SJSA1 (cell line): ENCODE measurements around the gene WDR43. TPM values are rescaled to one million over a fixed set of nuclear protein-coding genes. Genes with fewer than 3 reads are reported as not detected.

Source experiments
- DNase-seq, 2 experiments: peaks; one replicate each; pipeline ENCODE4 v3.0.0-alpha.2; 2015 to 2020; ENCODE audit warnings: low spot score in 2 of 2, low read depth in 1 of 2
- H3K27ac ChIP-seq: fragments of 250-450 bp; sonication (Bioruptor Pico); 2 replicates; pipeline ENCODE4 v1.5.1; 2020; ENCODE audit warnings: mild to moderate bottlenecking, moderate library complexity
- H3K27me3 ChIP-seq: fragments of 250-450 bp; sonication (Bioruptor Pico); replicated peaks from 2 replicates; pipeline ENCODE4 v1.5.1; 2020; ENCODE audit warnings: mild to moderate bottlenecking, moderate library complexity
- H3K36me3 ChIP-seq: fragments of 250-450 bp; sonication (Bioruptor Pico); 2 replicates; pipeline ENCODE4 v1.5.1; 2020; ENCODE audit warnings: mild to moderate bottlenecking
- H3K4me1 ChIP-seq: fragments of 250-450 bp; sonication (Bioruptor Pico); replicated peaks from 2 replicates; pipeline ENCODE4 v1.6.1; 2021; ENCODE audit warnings: mild to moderate bottlenecking
- H3K4me3 ChIP-seq: fragments of 250-450 bp; sonication (Bioruptor Pico); 2 replicates; pipeline ENCODE4 v1.5.1; 2020; ENCODE audit warnings: mild to moderate bottlenecking
- H3K9me3 ChIP-seq: fragments of 250-450 bp; sonication (Bioruptor Pico); replicated peaks from 2 replicates; pipeline ENCODE4 v1.5.1; 2020; ENCODE audit warnings: mild to moderate bottlenecking
- total RNA-seq: library from RNA; depleted of rRNA; stranded (reverse); fragments of >200 nt; shearing (Covaris generic); gene quantifications from 2 replicates; pipeline ENCODE4 v1.2.3, GENCODE V29; 2014

WDR43 gene
- total RNA-seq, 1 experiment from 2014 or later: 79.2 TPM

GRCh38 chr2:28901202-28901601 is 6.7 kb downstream of the WDR43 start:
- H3K27me3 ChIP-seq: no peaks in the 10 kb centered on the region
- no peaks in the 10 kb centered on the region for H3K9me3 ChIP-seq
- peaks cover 18% of the 10 kb centered on the region for H3K4me1 ChIP-seq
- no peak overlapping the region for H3K27ac ChIP-seq
- no peak overlapping the region for H3K4me3 ChIP-seq
- DNase-seq: no peak
- peaks cover 45% of the 10 kb centered on the region for H3K36me3 ChIP-seq

GRCh38 chr2:28901841-28902240 is 7.4 kb downstream of the WDR43 start:
- Histone ChIP-seq H3K9me3 (no peaks in the 10 kb centered on the region), H3K27ac (no peak overlapping the region), H3K4me1 (peaks cover 17% of the 10 kb centered on the region), H3K36me3 (peaks cover 51% of the 10 kb centered on the region), H3K4me3 (no peak overlapping the region), H3K27me3 (no peaks in the 10 kb centered on the region)
- no peak for DNase-seq

DNA sequence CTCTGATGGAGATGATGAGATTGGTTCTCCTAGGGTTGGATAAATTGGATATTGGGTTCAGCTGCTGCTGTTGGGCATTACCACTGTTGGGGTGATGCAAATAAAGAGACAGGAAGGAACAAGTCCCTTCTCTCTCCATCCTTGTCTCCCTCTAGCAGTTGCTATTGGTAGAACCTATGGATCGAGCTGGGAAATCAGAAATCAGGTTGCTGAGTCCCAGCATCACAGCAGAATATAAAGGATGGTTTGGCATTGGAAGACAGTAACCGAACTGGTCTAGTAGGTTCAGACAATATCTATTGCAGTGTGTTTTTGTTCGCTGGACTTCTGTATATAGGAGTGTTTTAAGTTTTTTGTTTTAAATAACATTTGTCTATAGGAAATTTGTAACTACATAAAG is 8.1 kb downstream of the WDR43 start:
- H3K27ac ChIP-seq: no peak overlapping the region
- H3K36me3 ChIP-seq: peaks cover 53% of the 10 kb centered on the region
- no peaks in the 10 kb centered on the region for H3K9me3 ChIP-seq
- no peaks in the 10 kb centered on the region for H3K27me3 ChIP-seq
- no peak for DNase-seq
- H3K4me3 ChIP-seq: no peak overlapping the region
- H3K4me1 ChIP-seq: peaks cover 11% of the 10 kb centered on the region

DNA sequence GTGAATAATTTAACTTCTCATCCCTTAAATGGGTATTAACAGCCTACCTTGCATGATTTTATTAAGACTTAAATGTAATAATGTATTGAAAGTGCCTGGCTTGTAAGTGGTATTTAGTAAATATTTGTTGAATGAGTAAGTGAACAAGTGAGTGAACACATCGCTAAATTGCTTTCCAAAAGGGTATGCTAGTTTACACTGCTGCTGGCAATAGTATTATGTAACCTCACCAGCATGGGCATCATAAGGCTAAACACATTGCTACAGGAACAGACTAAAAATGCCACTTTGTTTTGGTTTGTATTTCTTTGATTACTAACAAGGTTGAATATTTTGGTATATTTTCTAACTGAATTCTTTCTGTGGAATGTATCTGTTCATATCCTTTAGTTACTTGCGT is 9.8 kb downstream of the WDR43 start:
- H3K4me3 ChIP-seq: no peak overlapping the region
- peaks cover 11% of the 10 kb centered on the region for H3K4me1 ChIP-seq
- H3K27me3 ChIP-seq: no peaks in the 10 kb centered on the region
- peak in 1 of 2 experiments; percentile 3 for DNase-seq
- no peak overlapping the region for H3K27ac ChIP-seq
- peaks cover 70% of the 10 kb centered on the region for H3K36me3 ChIP-seq
- H3K9me3 ChIP-seq: no peaks in the 10 kb centered on the region

DNA sequence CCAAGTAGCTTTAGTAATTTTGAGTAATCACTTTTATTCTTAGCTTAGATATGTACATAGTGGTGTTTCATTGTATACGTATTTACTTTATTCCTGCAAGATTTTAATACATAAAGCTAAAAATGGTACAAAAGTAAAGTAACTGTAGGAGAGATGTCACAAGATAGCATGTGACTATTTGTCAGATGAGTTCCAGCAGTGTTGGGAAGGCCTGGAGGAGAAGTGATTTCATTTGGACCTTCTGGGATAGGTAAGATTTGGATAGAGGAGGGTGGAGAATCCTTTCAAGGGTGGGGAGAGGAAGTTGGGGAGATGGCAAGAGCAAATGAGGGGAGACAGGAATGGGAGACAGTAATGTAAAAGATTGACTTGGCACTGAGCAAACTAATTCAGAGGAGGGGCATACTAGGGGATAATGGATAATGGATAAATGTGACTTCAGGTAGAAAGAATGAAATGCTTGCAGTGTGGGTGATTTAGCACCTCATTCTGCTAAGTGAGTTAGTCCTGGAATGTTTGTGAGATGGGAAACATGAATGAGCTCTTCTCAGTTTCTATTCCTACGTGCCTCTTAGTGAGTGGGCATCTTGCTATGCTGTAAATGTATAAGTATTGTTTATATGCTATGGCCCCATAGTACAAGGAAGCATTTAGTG is 10.5 kb downstream of the WDR43 start:
- Histone ChIP-seq H3K36me3 (peaks cover 76% of the 10 kb centered on the region), H3K4me3 (no peak overlapping the region), H3K4me1 (peaks cover 11% of the 10 kb centered on the region), H3K9me3 (no peaks in the 10 kb centered on the region), H3K27ac (no peak overlapping the region), H3K27me3 (no peaks in the 10 kb centered on the region)
- no peak for DNase-seq

DNA sequence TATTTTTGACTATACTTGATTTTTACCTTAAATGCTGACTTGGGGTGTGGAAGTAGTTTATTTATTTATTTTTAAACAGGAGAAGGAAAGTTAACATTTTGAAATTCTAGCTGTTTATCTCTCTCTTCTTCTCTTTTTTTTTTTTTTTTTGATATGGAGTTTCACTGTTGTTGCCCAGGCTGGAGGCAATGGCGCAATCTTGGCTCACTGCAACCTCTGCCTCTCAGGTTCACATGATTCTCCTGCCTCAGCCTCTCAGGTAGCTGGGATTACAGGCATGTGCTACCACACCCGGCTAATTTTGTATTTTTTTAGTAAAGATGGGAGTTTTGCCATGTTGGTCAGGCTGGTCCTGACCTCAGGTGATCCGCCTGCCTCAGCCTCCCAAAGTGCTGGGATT is 11.1 kb downstream of the WDR43 start:
- H3K36me3 ChIP-seq: peaks cover 81% of the 10 kb centered on the region
- no peaks in the 10 kb centered on the region for H3K9me3 ChIP-seq
- peaks cover 11% of the 10 kb centered on the region for H3K4me1 ChIP-seq
- no peaks in the 10 kb centered on the region for H3K27me3 ChIP-seq
- no peak overlapping the region for H3K27ac ChIP-seq
- no peak for DNase-seq
- no peak overlapping the region for H3K4me3 ChIP-seq

GRCh38 chr2:28906376-28906775 is 11.9 kb downstream of the WDR43 start:
- peak in 1 of 2 experiments; percentile 10 for DNase-seq
- H3K27me3 ChIP-seq: no peaks in the 10 kb centered on the region
- peaks cover 89% of the 10 kb centered on the region for H3K36me3 ChIP-seq
- H3K9me3 ChIP-seq: no peaks in the 10 kb centered on the region
- H3K27ac ChIP-seq: peak overlapping the region; percentile 35; the same call in 1 of the 2 replicates
- no peak overlapping the region for H3K4me3 ChIP-seq
- peaks cover 11% of the 10 kb centered on the region for H3K4me1 ChIP-seq

DNA sequence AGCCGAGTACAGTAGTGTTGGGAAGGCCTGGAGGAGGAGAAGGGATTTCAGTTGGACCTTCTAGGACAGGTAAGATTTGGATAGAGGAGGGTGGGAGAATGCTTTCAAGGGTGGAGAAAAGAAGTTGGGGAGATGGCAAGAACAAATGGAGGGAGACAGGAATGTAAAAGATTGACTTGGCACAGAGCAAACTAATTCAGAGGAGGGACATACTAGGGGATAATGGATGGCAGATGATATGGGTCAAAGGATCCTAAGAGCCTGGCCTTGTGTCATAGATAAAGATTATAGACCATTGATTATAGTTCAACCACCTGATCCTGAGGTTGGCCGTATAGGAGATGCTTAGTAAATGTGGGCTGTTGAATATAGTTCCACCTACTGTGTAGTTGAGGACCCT is 12.4 kb downstream of the WDR43 start:
- Histone ChIP-seq H3K4me3 (no peak overlapping the region), H3K27ac (peak overlapping the region; percentile 35; the same call in 1 of the 2 replicates), H3K9me3 (no peaks in the 10 kb centered on the region), H3K4me1 (peaks cover 11% of the 10 kb centered on the region), H3K36me3 (peaks cover 91% of the 10 kb centered on the region), H3K27me3 (no peaks in the 10 kb centered on the region)
- no peak for DNase-seq

GRCh38 chr2:28908172-28908571 is 13.7 kb downstream of the WDR43 start:
- peaks cover 90% of the 10 kb centered on the region for H3K36me3 ChIP-seq
- no peaks in the 10 kb centered on the region for H3K27me3 ChIP-seq
- no peak overlapping the region for H3K27ac ChIP-seq
- no peak overlapping the region for H3K4me3 ChIP-seq
- peaks cover 11% of the 10 kb centered on the region for H3K4me1 ChIP-seq
- no peaks in the 10 kb centered on the region for H3K9me3 ChIP-seq
- DNase-seq: no peak

DNA sequence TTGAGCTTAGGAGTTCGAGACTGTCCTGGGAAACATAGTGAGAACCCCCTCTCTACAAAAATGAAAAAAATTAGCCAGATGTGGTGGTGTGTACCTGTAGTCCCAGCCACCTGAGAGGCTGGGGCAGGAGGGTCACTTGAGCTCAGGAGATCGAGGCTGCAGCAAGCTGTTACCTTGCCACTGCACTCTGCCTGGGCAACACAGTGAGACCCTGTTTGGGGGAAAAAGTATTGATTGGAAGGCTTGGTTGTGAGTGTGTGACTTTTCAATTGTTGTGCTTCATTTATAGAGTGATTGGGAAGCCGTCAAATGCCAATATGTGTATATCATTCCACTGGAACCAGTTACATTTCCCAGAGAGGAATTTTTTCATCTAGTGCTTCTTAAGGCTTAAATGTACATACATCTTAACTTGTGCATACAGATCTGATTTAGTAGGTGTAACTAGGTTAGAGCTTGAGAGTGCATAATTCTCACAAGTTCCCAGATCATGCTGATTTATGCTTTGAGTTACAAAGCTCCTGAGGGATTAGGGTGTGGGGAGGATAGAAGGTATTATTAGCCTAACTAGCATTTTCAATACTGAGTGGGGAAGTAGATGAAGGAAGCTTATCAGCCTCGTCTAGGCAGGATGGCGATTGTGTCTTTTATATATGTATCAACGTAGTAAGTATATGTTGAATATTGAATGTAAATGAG is 15.3 kb downstream of the WDR43 start:
- Histone ChIP-seq H3K4me1 (peaks cover 6% of the 10 kb centered on the region), H3K9me3 (no peaks in the 10 kb centered on the region), H3K4me3 (no peak overlapping the region), H3K27me3 (no peaks in the 10 kb centered on the region), H3K27ac (no peak overlapping the region), H3K36me3 (peaks cover 93% of the 10 kb centered on the region)
- no peak for DNase-seq

GRCh38 chr2:28915939-28916338 is 21.5 kb downstream of the WDR43 start:
- Histone ChIP-seq H3K27me3 (no peaks in the 10 kb centered on the region), H3K27ac (no peak overlapping the region), H3K4me3 (no peak overlapping the region), H3K4me1 (no peaks in the 10 kb centered on the region), H3K36me3 (peaks cover 83% of the 10 kb centered on the region), H3K9me3 (no peaks in the 10 kb centered on the region)
- no peak for DNase-seq

DNA sequence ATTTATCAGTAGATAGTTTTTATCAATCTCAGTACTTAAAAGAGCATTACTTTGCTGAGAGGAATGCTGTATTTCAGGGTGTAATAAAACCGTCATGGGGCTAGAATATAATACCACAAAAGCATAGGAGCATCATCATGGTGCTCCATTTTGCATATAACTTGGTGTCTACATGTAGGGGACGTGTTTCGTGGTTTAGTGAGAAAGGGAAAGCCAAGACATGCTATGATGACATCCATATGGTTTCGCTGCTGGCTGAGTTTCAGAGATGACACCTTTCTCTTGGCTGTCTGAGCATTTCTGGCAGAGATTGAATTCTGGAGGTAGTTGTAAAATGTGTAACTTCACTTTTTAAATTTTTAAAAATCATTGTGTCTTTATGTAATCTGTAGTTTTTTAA is 32.4 kb downstream of the WDR43 start:
- H3K27ac ChIP-seq: no peak overlapping the region

DNA sequence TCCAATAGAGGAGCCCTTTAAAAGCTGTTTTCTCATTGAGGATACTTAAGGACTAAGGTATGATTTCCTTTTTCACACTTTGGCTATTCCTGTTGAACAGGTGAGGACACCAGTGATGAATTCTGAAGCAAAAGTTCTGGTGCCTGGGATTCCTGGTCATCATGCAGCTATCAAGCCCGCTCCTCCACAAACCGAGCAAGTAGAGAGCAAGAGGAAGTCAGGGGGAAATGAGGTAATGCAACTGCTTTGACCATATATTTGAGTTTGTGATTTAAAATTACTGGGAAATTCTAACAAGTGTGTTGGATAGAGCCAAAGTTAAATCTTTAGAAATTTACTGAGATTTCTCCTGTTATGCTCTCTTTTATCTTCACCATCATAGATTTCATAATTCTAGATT is 33.0 kb downstream of the WDR43 start:
- Histone ChIP-seq H3K4me1 (no peaks in the 10 kb centered on the region), H3K27ac (no peak overlapping the region), H3K9me3 (no peaks in the 10 kb centered on the region), H3K36me3 (peaks cover 96% of the 10 kb centered on the region), H3K27me3 (no peaks in the 10 kb centered on the region), H3K4me3 (no peak overlapping the region)
- no peak for DNase-seq

More for the DNA sequence above, 32.4 kb downstream of the WDR43 start:
- Histone ChIP-seq H3K9me3 (no peaks in the 10 kb centered on the region), H3K4me1 (no peaks in the 10 kb centered on the region), H3K36me3 (peaks cover 95% of the 10 kb centered on the region), H3K4me3 (no peak overlapping the region), H3K27me3 (no peaks in the 10 kb centered on the region)
- no peak for DNase-seq

DNA sequence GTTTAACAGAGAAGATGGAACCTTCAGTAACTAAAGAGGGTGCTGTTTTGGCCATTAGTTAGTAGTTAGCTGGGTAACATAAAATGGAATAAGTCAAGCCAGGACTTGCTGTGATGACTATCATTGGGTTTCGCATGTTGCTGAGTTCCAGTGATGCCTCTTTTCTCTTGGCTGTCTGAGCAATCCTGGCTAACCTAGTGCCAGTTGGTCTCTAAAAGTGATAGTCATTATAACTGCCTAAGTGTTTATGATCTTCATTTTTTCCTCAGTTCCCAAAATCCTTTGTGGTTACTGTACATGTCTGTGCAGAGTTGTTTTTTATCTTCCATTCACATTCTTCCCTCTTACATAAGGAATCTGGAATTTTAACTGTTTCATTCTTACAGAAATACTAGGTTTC is 33.4 kb downstream of the WDR43 start:
- DNase-seq: no peak
- Histone ChIP-seq H3K4me1 (no peaks in the 10 kb centered on the region), H3K4me3 (no peak overlapping the region), H3K36me3 (peaks cover 96% of the 10 kb centered on the region), H3K9me3 (no peaks in the 10 kb centered on the region), H3K27ac (no peak overlapping the region), H3K27me3 (no peaks in the 10 kb centered on the region)
